ENCODE data around the gene TCTA. TPM values are rescaled to one million over a fixed set of nuclear protein-coding genes. Genes with fewer than 3 reads are reported as not detected.

TCTA gene
- total RNA-seq, 1 donor from 2014 or later, result 32.2 TPM

GRCh38 chr3:49454458-49454857, 42.2 kb downstream of the TCTA start:
- POLR2A ChIA-PET, result interaction anchor here (0.6 kb wide), 1 partner anchor 114 kb away, joined by 3 read pairs; the partner anchor contains the start of gene USP4
- H3K27ac Mint-ChIP-seq, result no peak overlapping the region

GRCh38 chr3:49454898-49455681, 42.9 kb downstream of the TCTA start:
- Mint-ChIP-seq H3K4me1 (no peaks in the 10 kb centered on the region), H3K4me3 (no peak overlapping the region), H3K27ac (no peak overlapping the region), H3K27me3 (no peaks in the 10 kb centered on the region), H3K9me3 (no peaks in the 10 kb centered on the region), H3K36me3 (ENCODE audit: low read depth) (no peaks in the 10 kb centered on the region)
- no peak for DNase-seq
- intact Hi-C loops (cut with micrococcal nuclease), result no loop called here
- CTCF ChIA-PET, result interaction anchor here (0.8 to 1.4 kb wide), 2 partner anchors 85 to 217 kb away, joined by 3 to 4 read pairs; no protein-coding TSS in a partner anchor
- POLR2A ChIA-PET, result interaction anchor here (0.6 kb wide), 1 partner anchor 115 kb away, joined by 3 read pairs; the partner anchor contains the start of gene USP4
- no peak for ATAC-seq (ENCODE audit: low read depth)
- no peak for TF ChIP-seq CTCF (IDR thresholded peaks at IDR 0.05)

More at GRCh38 chr3:49454458-49454857, 42.2 kb downstream of the TCTA start:
- H3K4me3 Mint-ChIP-seq, result no peak overlapping the region
- CTCF ChIA-PET, result interaction anchor here (0.8 to 1.4 kb wide), 2 partner anchors 85 to 217 kb away, joined by 3 to 4 read pairs; no protein-coding TSS in a partner anchor
- H3K36me3 Mint-ChIP-seq (ENCODE audit: low read depth), result no peaks in the 10 kb centered on the region
- no peak for DNase-seq
- no peak for ATAC-seq (ENCODE audit: low read depth)
- no peaks in the 10 kb centered on the region for H3K27me3 Mint-ChIP-seq
- TF ChIP-seq CTCF (IDR thresholded peaks at IDR 0.05), result no peak
- intact Hi-C loops (cut with micrococcal nuclease), result no loop called here
- H3K4me1 Mint-ChIP-seq, result no peaks in the 10 kb centered on the region
- H3K9me3 Mint-ChIP-seq, result no peaks in the 10 kb centered on the region

GRCh38 chr3:49456466-49456865, 44.2 kb downstream of the TCTA start:
- Mint-ChIP-seq H3K36me3 (ENCODE audit: low read depth) (no peaks in the 10 kb centered on the region), H3K9me3 (no peaks in the 10 kb centered on the region), H3K4me3 (no peak overlapping the region), H3K27ac (no peak overlapping the region), H3K27me3 (no peaks in the 10 kb centered on the region), H3K4me1 (no peaks in the 10 kb centered on the region)
- no peak for TF ChIP-seq CTCF (IDR thresholded peaks at IDR 0.05)
- intact Hi-C loops (cut with micrococcal nuclease), result no loop called here
- DNase-seq (no peak), ATAC-seq (ENCODE audit: low read depth) (no peak)
- ChIA-PET POLR2A (no interaction called here), CTCF (interaction anchor here (0.5 kb wide), 1 partner anchor 22 kb away, joined by 4 read pairs; no protein-coding TSS in a partner anchor)

GRCh38 chr3:49460188-49460890, 48.1 kb downstream of the TCTA start:
- ATAC-seq (ENCODE audit: low read depth) (no peak), DNase-seq (no peak)
- no peaks in the 10 kb centered on the region for H3K36me3 Mint-ChIP-seq (ENCODE audit: low read depth)
- no peaks in the 10 kb centered on the region for H3K4me1 Mint-ChIP-seq
- H3K27ac Mint-ChIP-seq, result no peak overlapping the region
- H3K9me3 Mint-ChIP-seq, result no peaks in the 10 kb centered on the region
- intact Hi-C loops (cut with micrococcal nuclease), result no loop called here
- no peak for TF ChIP-seq CTCF (IDR thresholded peaks at IDR 0.05)
- no peaks in the 10 kb centered on the region for H3K27me3 Mint-ChIP-seq
- POLR2A ChIA-PET, result no interaction called here
- CTCF ChIA-PET, result no interaction called here
- no peak overlapping the region for H3K4me3 Mint-ChIP-seq

- H3K36me3 Mint-ChIP-seq (ENCODE audit: low read depth), result no peaks in the 10 kb centered on the region
- POLR2A ChIA-PET, result no interaction called here
- ATAC-seq (ENCODE audit: low read depth) (no peak), DNase-seq (no peak)
- H3K9me3 Mint-ChIP-seq, result no peaks in the 10 kb centered on the region
- CTCF ChIA-PET, result no interaction called here
- intact Hi-C loops (cut with micrococcal nuclease), result no loop called here
- no peaks in the 10 kb centered on the region for H3K4me1 Mint-ChIP-seq
- no peaks in the 10 kb centered on the region for H3K27me3 Mint-ChIP-seq
- H3K27ac Mint-ChIP-seq, result no peak overlapping the region
- H3K4me3 Mint-ChIP-seq, result no peak overlapping the region
- TF ChIP-seq CTCF (IDR thresholded peaks at IDR 0.05), result no peak
Measured at GRCh38 chr3:49460956-49461355, 48.7 kb downstream of the TCTA start.

Data from activated B cell treated with CpG ODN at 0.5 μM for 24 hours (primary cell).